T47D (cell line): ENCODE data around the gene ZBTB24.
"Not testable (repeated sequence)": the region's sequence is repeated elsewhere in the genome, so short reads cannot be mapped to it uniquely, and the experiment has no call there.

ENCODE experiments used
- DNase-seq, 2 experiments: peaks; one replicate each; pipeline versions ENCODE4 v3.0.0 to v3.0.0-alpha.2; 2011 to 2012; ENCODE audit warnings: low read depth in 1 of 2, low spot score in 1 of 2
- JUND ChIP-seq: IDR thresholded peaks from 2 replicates; pipeline ENCODE4 v1.6.1; 2012; ENCODE audit warnings: low read depth
- in situ Hi-C: cut with HindIII; loops from 2 replicates; pipeline ENCODE4 v1.10.0; 2016; ENCODE audit warnings: low sequenced_read_pairs, low pct_unique_long_range_greater_than_20kb

ZBTB24 gene

GRCh38 chr6:109482905-109483734 lies at the start of gene ZBTB24:
Gene ZBTB24, minus strand, starts transcription at chr6:109483219. Its CDS starts 1,193 bp downstream, at chr6:109482026.
- TF ChIP-seq JUND, result no peak
- peak; percentile 68 to 91 for DNase-seq
- in situ Hi-C loops, result no loop called here

GRCh38 chr6:109531446-109531845 lies 48.4 kb upstream of the ZBTB24 start:
- in situ Hi-C loops, result no loop called here
- no peak for DNase-seq
- no peak for TF ChIP-seq JUND

GRCh38 chr6:109527989-109528388 lies 45.0 kb upstream of the ZBTB24 start:
- in situ Hi-C loops, result no loop called here
- DNase-seq, result peak in 1 of 2 experiments; percentile 38
- no peak for TF ChIP-seq JUND

- peak; percentile 23 to 75 for DNase-seq
- no peak for TF ChIP-seq JUND
- in situ Hi-C loops, result no loop called here
Measured at GRCh38 chr6:109526905-109527628, 44.0 kb upstream of the ZBTB24 start.

GRCh38 chr6:109524129-109524528 lies 41.1 kb upstream of the ZBTB24 start:
- in situ Hi-C loops, result no loop called here
- no peak for DNase-seq
- no peak for TF ChIP-seq JUND

GRCh38 chr6:109523478-109523877 lies 40.5 kb upstream of the ZBTB24 start:
- in situ Hi-C loops, result no loop called here
- DNase-seq, result no peak
- TF ChIP-seq JUND, result no peak

- in situ Hi-C loops, result no loop called here
Measured at GRCh38 chr6:109521080-109521479, 38.1 kb upstream of the ZBTB24 start.

GRCh38 chr6:109519647-109520046 lies 36.6 kb upstream of the ZBTB24 start:
- in situ Hi-C loops, DNase-seq: not testable (repeated sequence)

More at GRCh38 chr6:109521080-109521479, 38.1 kb upstream of the ZBTB24 start:
- no peak for DNase-seq
- TF ChIP-seq JUND, result no peak

GRCh38 chr6:109516929-109517328 lies 33.9 kb upstream of the ZBTB24 start:
- no peak for DNase-seq
- in situ Hi-C loops, result no loop called here
- TF ChIP-seq JUND, result no peak

GRCh38 chr6:109515781-109516409 lies 32.9 kb upstream of the ZBTB24 start:
- TF ChIP-seq JUND, result no peak
- in situ Hi-C loops, result no loop called here
- DNase-seq, result no peak

- TF ChIP-seq JUND, result no peak
- in situ Hi-C loops, result no loop called here
- no peak for DNase-seq
Measured at GRCh38 chr6:109514946-109515345, 31.9 kb upstream of the ZBTB24 start.

- peak in 1 of 2 experiments; percentile 14 for DNase-seq
- in situ Hi-C loops, result no loop called here
- TF ChIP-seq JUND, result no peak
Measured at GRCh38 chr6:109513571-109514071, 30.6 kb upstream of the ZBTB24 start.
